Astrocyte (in vitro differentiated cells and primary cell): ENCODE results near the gene SLC16A7. TPM values are rescaled to one million over a fixed set of nuclear protein-coding genes. Genes with fewer than 3 reads are reported as not detected.

Source experiments
- DNase-seq: peaks from one replicate; pipeline ENCODE4 v3.0.0-alpha.2; 2010; ENCODE audit warnings: low read depth
- FAIRE-seq: peaks from 2 replicates; lab custom pipeline; 2011; peaks lifted over from hg19 to GRCh38; lab: Jason Lieb, UNC
- H2AFZ ChIP-seq: 2 replicates; pipeline ENCODE4 v1.6.0; 2012; ENCODE audit warnings: low read depth, low read length, inconsistent platforms
- H3K27ac ChIP-seq: 2 replicates; pipeline ENCODE4 v1.5.1; 2011; ENCODE audit warnings: low read depth, low read length, inconsistent platforms
- H3K27me3 ChIP-seq: 2 replicates; pipeline ENCODE4 v1.6.0; 2011; ENCODE audit warnings: low read length, inconsistent platforms; ENCODE audit not compliant: insufficient read depth
- H3K36me3 ChIP-seq: 2 replicates; pipeline ENCODE4 v1.5.1; 2011; ENCODE audit warnings: low read length, inconsistent platforms; ENCODE audit not compliant: insufficient read depth
- H3K4me1 ChIP-seq: 2 replicates; pipeline ENCODE4 v1.5.1; 2011; ENCODE audit warnings: low read length, inconsistent platforms; ENCODE audit not compliant: insufficient read depth
- H3K4me2 ChIP-seq: 2 replicates; pipeline ENCODE4 v1.6.0; 2012; ENCODE audit warnings: low read length, inconsistent platforms
- H3K4me3 ChIP-seq: 2 replicates; pipeline ENCODE4 v1.5.1; 2011; ENCODE audit warnings: low read depth, mild to moderate bottlenecking, low read length, inconsistent platforms; ENCODE audit not compliant: insufficient read depth
- H3K79me2 ChIP-seq: 2 replicates; pipeline ENCODE4 v1.6.0; 2012; ENCODE audit warnings: mild to moderate bottlenecking, low read length, inconsistent platforms; ENCODE audit not compliant: insufficient read depth
- H3K9ac ChIP-seq: 2 replicates; pipeline ENCODE4 v1.6.0; 2012; ENCODE audit warnings: mild to moderate bottlenecking, low read length, inconsistent platforms
- H3K9me3 ChIP-seq: 2 replicates; pipeline ENCODE4 v1.5.1; 2012; ENCODE audit warnings: low read depth, mild to moderate bottlenecking, low read length, inconsistent platforms; ENCODE audit not compliant: insufficient read depth
- H4K20me1 ChIP-seq: 2 replicates; pipeline ENCODE4 v1.6.0; 2012; ENCODE audit warnings: low read length, inconsistent platforms; ENCODE audit not compliant: insufficient read depth
- H3K27ac Mint-ChIP-seq: one replicate; pipeline ENCODE4 v1.8.0; 2021; ENCODE audit warnings: mild to moderate bottlenecking, mixed read lengths; ENCODE audit not compliant: unreplicated experiment
- H3K27me3 Mint-ChIP-seq: one replicate; pipeline ENCODE4 v1.8.0; 2021; ENCODE audit warnings: low read depth, mixed read lengths; ENCODE audit not compliant: unreplicated experiment
- H3K36me3 Mint-ChIP-seq: one replicate; pipeline ENCODE4 v1.8.0; 2021; ENCODE audit warnings: low read depth, mixed read lengths; ENCODE audit not compliant: unreplicated experiment
- H3K4me1 Mint-ChIP-seq: one replicate; pipeline ENCODE4 v1.8.0; 2021; ENCODE audit warnings: low read depth, mixed read lengths; ENCODE audit not compliant: unreplicated experiment
- H3K4me3 Mint-ChIP-seq: one replicate; pipeline ENCODE4 v1.8.0; 2021; ENCODE audit warnings: mild to moderate bottlenecking, moderate library complexity, mixed read lengths; ENCODE audit not compliant: unreplicated experiment
- H3K9me3 Mint-ChIP-seq: one replicate; pipeline ENCODE4 v1.8.0; 2021; ENCODE audit warnings: mild to moderate bottlenecking, mixed read lengths; ENCODE audit not compliant: unreplicated experiment
- EZH2 ChIP-seq: IDR thresholded peaks from 2 replicates; pipeline ENCODE4 v1.6.1; 2012; ENCODE audit warnings: mild to moderate bottlenecking, low read length, inconsistent platforms; ENCODE audit not compliant: insufficient read depth
- total RNA-seq: library from RNA; stranded (reverse); gene quantifications from 2 replicates; pipeline ENCODE4 v1.2.1, GENCODE V29; 2021
- TF ChIP-seq, protein P1 (sequence below): IDR thresholded peaks from 2 replicates; pipeline ENCODE4 v1.5.1; 2011; ENCODE audit warnings: low read depth, mild to moderate bottlenecking, inconsistent platforms, low read length, moderate library complexity; ENCODE audit not compliant: insufficient read depth

SLC16A7 gene
- total RNA-seq, 1 donor from 2014 or later, result 4.5 TPM

DNA sequence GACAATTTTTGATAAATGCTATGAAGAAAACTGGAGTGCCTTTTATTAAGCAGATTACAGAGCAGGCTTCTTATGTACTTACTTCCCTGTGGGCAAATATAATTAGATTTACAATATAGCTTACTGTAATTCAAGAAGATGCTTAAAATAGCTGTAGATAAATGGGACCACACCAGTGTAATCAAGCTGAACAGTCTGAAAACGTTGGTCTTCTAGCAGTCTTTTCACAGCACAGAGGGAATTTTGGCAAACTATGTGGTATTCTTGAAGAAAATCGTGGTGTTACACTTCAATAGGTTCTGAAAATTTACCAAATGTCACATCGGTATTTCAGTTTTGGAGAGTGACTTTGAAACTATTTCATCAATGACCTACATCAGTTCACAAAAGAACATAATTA lies 47.7 kb downstream of the SLC16A7 start:
- TF ChIP-seq, protein P1, sequence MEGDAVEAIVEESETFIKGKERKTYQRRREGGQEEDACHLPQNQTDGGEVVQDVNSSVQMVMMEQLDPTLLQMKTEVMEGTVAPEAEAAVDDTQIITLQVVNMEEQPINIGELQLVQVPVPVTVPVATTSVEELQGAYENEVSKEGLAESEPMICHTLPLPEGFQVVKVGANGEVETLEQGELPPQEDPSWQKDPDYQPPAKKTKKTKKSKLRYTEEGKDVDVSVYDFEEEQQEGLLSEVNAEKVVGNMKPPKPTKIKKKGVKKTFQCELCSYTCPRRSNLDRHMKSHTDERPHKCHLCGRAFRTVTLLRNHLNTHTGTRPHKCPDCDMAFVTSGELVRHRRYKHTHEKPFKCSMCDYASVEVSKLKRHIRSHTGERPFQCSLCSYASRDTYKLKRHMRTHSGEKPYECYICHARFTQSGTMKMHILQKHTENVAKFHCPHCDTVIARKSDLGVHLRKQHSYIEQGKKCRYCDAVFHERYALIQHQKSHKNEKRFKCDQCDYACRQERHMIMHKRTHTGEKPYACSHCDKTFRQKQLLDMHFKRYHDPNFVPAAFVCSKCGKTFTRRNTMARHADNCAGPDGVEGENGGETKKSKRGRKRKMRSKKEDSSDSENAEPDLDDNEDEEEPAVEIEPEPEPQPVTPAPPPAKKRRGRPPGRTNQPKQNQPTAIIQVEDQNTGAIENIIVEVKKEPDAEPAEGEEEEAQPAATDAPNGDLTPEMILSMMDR, result no peak
- no peak for TF ChIP-seq EZH2
- Histone ChIP-seq H3K9me3 (no peaks in the 10 kb centered on the region), H3K36me3 (no peaks in the 10 kb centered on the region), H3K27ac (no peak overlapping the region), H3K27me3 (no peaks in the 10 kb centered on the region), H2AFZ (no peak overlapping the region), H3K4me3 (no peak overlapping the region), H3K4me2 (no peak overlapping the region), H4K20me1 (no peaks in the 10 kb centered on the region), H3K9ac (no peak overlapping the region), H3K4me1 (no peaks in the 10 kb centered on the region), H3K79me2 (no peaks in the 10 kb centered on the region)
- Mint-ChIP-seq H3K27me3 (no peaks in the 10 kb centered on the region), H3K36me3 (no peaks in the 10 kb centered on the region), H3K27ac (no peak overlapping the region), H3K4me1 (no peaks in the 10 kb centered on the region), H3K9me3 (peaks cover 5% of the 10 kb centered on the region), H3K4me3 (no peak overlapping the region)
- FAIRE-seq, result no peak
- no peak for DNase-seq

DNA sequence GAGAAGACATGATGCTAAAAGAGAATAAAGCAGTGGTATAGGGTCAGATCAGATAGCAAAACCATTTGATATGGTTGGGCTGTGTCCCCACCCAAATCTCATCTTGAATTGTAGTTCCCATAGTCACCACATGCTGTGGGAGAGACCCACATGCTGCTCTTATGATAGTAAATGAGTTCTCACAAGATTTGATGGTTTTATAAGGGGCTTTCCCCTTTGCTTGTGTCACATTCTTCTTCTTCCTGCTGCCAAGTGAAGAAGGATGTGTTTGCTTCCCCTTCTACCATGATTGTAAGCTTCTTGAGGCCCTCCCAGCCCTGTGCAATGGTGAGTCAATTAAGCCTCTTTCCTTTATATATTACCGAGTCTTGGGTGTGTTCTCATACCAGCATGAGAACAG lies 49.4 kb downstream of the SLC16A7 start:
- H3K27me3 ChIP-seq, result no peaks in the 10 kb centered on the region
- H3K36me3 ChIP-seq, result no peaks in the 10 kb centered on the region
- no peak for FAIRE-seq
- H3K9ac ChIP-seq, result no peak overlapping the region
- H3K9me3 ChIP-seq, result no peaks in the 10 kb centered on the region
- H3K27ac Mint-ChIP-seq, result no peak overlapping the region
- H3K27me3 Mint-ChIP-seq, result no peaks in the 10 kb centered on the region
- H3K4me1 Mint-ChIP-seq, result no peaks in the 10 kb centered on the region
- H3K4me2 ChIP-seq, result no peak overlapping the region
- no peaks in the 10 kb centered on the region for H3K36me3 Mint-ChIP-seq
- no peak overlapping the region for H3K4me3 ChIP-seq
- H3K4me3 Mint-ChIP-seq, result no peak overlapping the region
- DNase-seq, result no peak
- no peaks in the 10 kb centered on the region for H4K20me1 ChIP-seq
- H3K9me3 Mint-ChIP-seq, result peaks cover 5% of the 10 kb centered on the region
- H3K4me1 ChIP-seq, result no peaks in the 10 kb centered on the region
- no peak for TF ChIP-seq EZH2
- TF ChIP-seq, protein P1, result no peak
- no peak overlapping the region for H2AFZ ChIP-seq
- no peak overlapping the region for H3K27ac ChIP-seq
- no peaks in the 10 kb centered on the region for H3K79me2 ChIP-seq

DNA sequence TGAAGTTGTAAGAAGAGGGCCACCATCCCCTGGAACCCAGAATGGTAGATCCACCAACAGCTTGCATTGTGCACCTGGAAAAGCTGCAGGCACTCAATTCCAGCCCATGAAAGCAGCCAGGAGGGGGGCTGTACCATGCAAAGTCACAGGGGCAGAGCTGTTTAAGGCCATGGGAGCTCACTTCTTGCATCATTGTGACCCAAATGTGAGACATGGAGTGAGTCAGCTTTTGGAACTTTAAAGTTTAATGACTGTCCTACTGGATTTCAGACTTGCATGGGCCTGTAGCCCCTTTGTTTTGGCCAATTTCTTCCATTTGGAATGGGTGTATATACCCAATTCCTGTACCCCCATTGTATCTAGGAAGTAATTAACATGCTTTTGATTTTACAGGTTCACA lies 50.8 kb downstream of the SLC16A7 start:
- no peaks in the 10 kb centered on the region for H3K27me3 Mint-ChIP-seq
- DNase-seq, result no peak
- Histone ChIP-seq H3K4me1 (peaks cover 12% of the 10 kb centered on the region), H3K36me3 (no peaks in the 10 kb centered on the region), H2AFZ (no peak overlapping the region), H3K9ac (no peak overlapping the region), H3K27ac (no peak overlapping the region), H3K9me3 (no peaks in the 10 kb centered on the region), H3K4me2 (no peak overlapping the region), H3K27me3 (no peaks in the 10 kb centered on the region), H3K79me2 (no peaks in the 10 kb centered on the region), H3K4me3 (no peak overlapping the region), H4K20me1 (no peaks in the 10 kb centered on the region)
- H3K9me3 Mint-ChIP-seq, result peaks cover 5% of the 10 kb centered on the region
- H3K4me1 Mint-ChIP-seq, result peaks cover 12% of the 10 kb centered on the region
- H3K27ac Mint-ChIP-seq, result no peak overlapping the region
- no peak for FAIRE-seq
- TF ChIP-seq, protein P1, result no peak
- no peak for TF ChIP-seq EZH2
- no peak overlapping the region for H3K4me3 Mint-ChIP-seq
- no peaks in the 10 kb centered on the region for H3K36me3 Mint-ChIP-seq
